Measurements from ENCODE around the gene SLC29A1.
A peak's percentile ranks its signal among the peaks of the same experiment; 100 is the strongest.

The SLC29A1 gene

GRCh38 chr6:44256775-44257024, 33.3 kb downstream of the SLC29A1 start:
- DNase-seq = no peak

- peak; percentile 67 to 80 for DNase-seq
Measured at GRCh38 chr6:44257025-44257752, 33.8 kb downstream of the SLC29A1 start, which contains the start of gene SLC35B2. TSS of gene SLC35B2 (minus strand) at chr6:44257528. CDS start at chr6:44257410, 118 bp downstream.

GRCh38 chr6:44257753-44258324, 34.4 kb downstream of the SLC29A1 start:
- DNase-seq = no peak

GRCh38 chr6:44258325-44258863, 35.0 kb downstream of the SLC29A1 start:
- no peak for DNase-seq

GRCh38 chr6:44258921-44259320, 35.5 kb downstream of the SLC29A1 start:
- DNase-seq = no peak

- no peak for DNase-seq
Measured at GRCh38 chr6:44260011-44260410, 36.6 kb downstream of the SLC29A1 start.

GRCh38 chr6:44260451-44261297, 37.3 kb downstream of the SLC29A1 start:
- no peak for DNase-seq

GRCh38 chr6:44261581-44261980, 38.2 kb downstream of the SLC29A1 start:
- no peak for DNase-seq

- DNase-seq = no peak
Measured at GRCh38 chr6:44262467-44263353, 39.3 kb downstream of the SLC29A1 start.

GRCh38 chr6:44263354-44264100, 40.1 kb downstream of the SLC29A1 start:
- no peak for DNase-seq

- no peak for DNase-seq
Measured at GRCh38 chr6:44264154-44265006, 41.0 kb downstream of the SLC29A1 start.

GRCh38 chr6:44265007-44265721, 41.8 kb downstream of the SLC29A1 start, which contains the start of gene NFKBIE:
TSS of gene NFKBIE (minus strand) at chr6:44265551. CDS start at chr6:44265346, 205 bp downstream.
- DNase-seq = peak; percentile 77 to 90

- no peak for DNase-seq
Measured at GRCh38 chr6:44265722-44266233, 42.4 kb downstream of the SLC29A1 start.

GRCh38 chr6:44266347-44266746, 43.0 kb downstream of the SLC29A1 start:
- DNase-seq = no peak

GRCh38 chr6:44267252-44267651, 43.9 kb downstream of the SLC29A1 start:
- no peak for DNase-seq

GRCh38 chr6:44268095-44268628, 44.8 kb downstream of the SLC29A1 start:
- peak; percentile 49 to 63 for DNase-seq

GRCh38 chr6:44269178-44269920, 46.0 kb downstream of the SLC29A1 start:
- DNase-seq = no peak

- DNase-seq = no peak
Measured at GRCh38 chr6:44269921-44270525, 46.6 kb downstream of the SLC29A1 start, which contains the start of gene TMEM151B. TSS of gene TMEM151B (plus strand) at chr6:44270450. CDS start at chr6:44270743, 293 bp downstream.
